A673 (cell line): Measurements from ENCODE around the gene SOCS7. TPM values are rescaled to one million over a fixed set of nuclear protein-coding genes. Genes with fewer than 3 reads are reported as not detected.

Source experiments
- BruUV-seq: library from RNA; stranded (reverse); fragments of 400-500 nt; replicated peaks from 2 replicates; lab custom pipeline; 2021; lab: Mats Ljungman, UMichigan
- CTCF ChIA-PET: fragments of 300-600 bp; sonication (Branson Sonifier 250); formaldehyde crosslinking; loops from one replicate; lab custom pipeline; 2022; ENCODE audit warnings: antibody characterized with exemption; lab: Charles Lee
- POLR2A ChIA-PET: fragments of 300-600 bp; sonication (Branson Sonifier 250); formaldehyde crosslinking; loops from one replicate; lab custom pipeline; 2022; ENCODE audit warnings: antibody characterized with exemption; ENCODE audit not compliant: low non-redundant PET; lab: Charles Lee
- DNase-seq: peaks from one replicate; pipeline ENCODE4 v3.0.0-alpha.2; 2015; ENCODE audit warnings: low spot score
- H3K27ac ChIP-seq: fragments of 200-600 bp; sonication (generic); 2 replicates; pipeline ENCODE4 v1.5.1; 2016; ENCODE audit warnings: mixed run types, low read depth, mild to moderate bottlenecking, mixed read lengths, antibody characterized with exemption, low read length; ENCODE audit not compliant: poor library complexity, severe bottlenecking
- H3K27me3 ChIP-seq: fragments of 200-600 bp; sonication (generic); replicated peaks from 2 replicates; pipeline ENCODE4 v1.6.1; 2017; ENCODE audit warnings: mixed run types, low read depth, mild to moderate bottlenecking, mixed read lengths, antibody characterized with exemption, low read length; ENCODE audit not compliant: insufficient read depth, poor library complexity
- H3K36me3 ChIP-seq: fragments of 200-600 bp; sonication (generic); 2 replicates; pipeline ENCODE4 v1.6.1; 2016; ENCODE audit warnings: mixed run types, mild to moderate bottlenecking, mixed read lengths, antibody characterized with exemption, low read length; ENCODE audit not compliant: insufficient read depth, poor library complexity, severe bottlenecking
- H3K4me1 ChIP-seq: fragments of 200-600 bp; sonication (generic); 2 replicates; pipeline ENCODE4 v1.6.1; 2017; ENCODE audit warnings: mixed run types, mild to moderate bottlenecking, mixed read lengths, antibody characterized with exemption, low read length; ENCODE audit not compliant: insufficient read depth, poor library complexity, severe bottlenecking
- H3K4me3 ChIP-seq: fragments of 200-600 bp; sonication (generic); 2 replicates; pipeline ENCODE4 v1.5.1; 2016; ENCODE audit warnings: low read depth, mixed run types, mild to moderate bottlenecking, mixed read lengths, low read length; ENCODE audit not compliant: poor library complexity, severe bottlenecking
- H3K9me3 ChIP-seq: fragments of 200-600 bp; sonication (generic); 2 replicates; pipeline ENCODE4 v1.6.1; 2016; ENCODE audit warnings: mixed run types, low read depth, mild to moderate bottlenecking, mixed read lengths, antibody characterized with exemption, low read length; ENCODE audit not compliant: poor library complexity, severe bottlenecking
- CTCF ChIP-seq: fragments of 300-800, 200-600 bp; sonication (generic); conservative IDR thresholded peaks from 2 replicates; pipeline ENCODE4 v1.5.1; 2017; ENCODE audit warnings: low read depth, mild to moderate bottlenecking, antibody characterized with exemption, low read length, moderate library complexity, mixed read lengths
- EZH2 ChIP-seq: fragments of 200-600 bp; sonication (generic); IDR thresholded peaks from 2 replicates; pipeline ENCODE4 v1.6.1; 2017; ENCODE audit warnings: borderline replicate concordance, low read depth, mild to moderate bottlenecking, mixed read lengths, antibody characterized with exemption, low read length; ENCODE audit not compliant: poor library complexity, severe bottlenecking
- intact Hi-C: fragments of 100-400 bp; cut with micrococcal nuclease; formaldehyde crosslinking; loops from one replicate; pipeline ENCODE4 v1.10.0; 2022; ENCODE audit not compliant: unreplicated experiment
- total RNA-seq: library from RNA; stranded (reverse); gene quantifications from 2 replicates; pipeline ENCODE4 v1.2.3, GENCODE V29; 2021

SOCS7 gene
- total RNA-seq, 1 experiment from 2014 or later, result 15.2 TPM

GRCh38 chr17:38326996-38327792, 24.4 kb upstream of the SOCS7 start:
- ChIA-PET POLR2A (no interaction called here), CTCF (no interaction called here)
- Histone ChIP-seq H3K36me3 (no peaks in the 10 kb centered on the region), H3K4me3 (no peak overlapping the region), H3K4me1 (no peaks in the 10 kb centered on the region), H3K9me3 (no peaks in the 10 kb centered on the region), H3K27ac (no peak overlapping the region), H3K27me3 (no peaks in the 10 kb centered on the region)
- no peak for DNase-seq
- intact Hi-C loops, result no loop called here
- TF ChIP-seq EZH2 (no peak), CTCF (no peak)
- no TSS peak for BruUV-seq

- no peaks in the 10 kb centered on the region for H3K9me3 ChIP-seq
- no peak for TF ChIP-seq CTCF
- no peak for TF ChIP-seq EZH2
- H3K27me3 ChIP-seq, result no peaks in the 10 kb centered on the region
- no peaks in the 10 kb centered on the region for H3K36me3 ChIP-seq
- no TSS peak for BruUV-seq
- intact Hi-C loops, result no loop called here
- no peak for DNase-seq
- no peak overlapping the region for H3K27ac ChIP-seq
- ChIA-PET CTCF (no interaction called here), POLR2A (no interaction called here)
- no peaks in the 10 kb centered on the region for H3K4me1 ChIP-seq
- H3K4me3 ChIP-seq, result no peak overlapping the region
These were observed 23.7 kb upstream of the SOCS7 start for GRCh38 chr17:38327936-38328335.

DNA sequence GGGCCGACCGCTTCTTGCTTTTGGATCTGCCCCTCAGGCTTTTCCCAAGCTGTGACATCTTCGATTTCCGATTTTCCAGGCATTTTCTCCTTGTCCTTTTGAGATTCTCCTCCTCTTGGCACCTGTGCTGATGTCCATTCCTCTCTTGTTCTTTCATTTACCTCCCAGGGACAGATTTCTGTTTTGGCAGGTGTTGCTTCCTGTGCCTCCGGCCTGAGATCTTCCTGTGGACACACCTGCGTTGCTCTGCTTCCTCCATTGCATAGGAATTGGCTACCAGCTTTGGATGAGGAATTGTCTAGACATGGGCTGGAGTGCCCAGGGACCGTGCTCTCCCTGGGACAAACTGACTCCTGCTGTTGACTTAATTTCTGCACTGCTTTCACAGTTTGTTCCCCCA, 23.0 kb upstream of the SOCS7 start:
- POLR2A ChIA-PET, result no interaction called here
- no peaks in the 10 kb centered on the region for H3K4me1 ChIP-seq
- DNase-seq, result no peak
- intact Hi-C loops, result no loop called here
- no TSS peak for BruUV-seq
- no peak overlapping the region for H3K27ac ChIP-seq
- no peaks in the 10 kb centered on the region for H3K36me3 ChIP-seq
- H3K4me3 ChIP-seq, result no peak overlapping the region
- no peaks in the 10 kb centered on the region for H3K9me3 ChIP-seq
- H3K27me3 ChIP-seq, result no peaks in the 10 kb centered on the region
- TF ChIP-seq EZH2, result no peak
- no peak for TF ChIP-seq CTCF
- CTCF ChIA-PET, result no interaction called here
